HT-29 (cell line): ENCODE data around the gene PTPRF. TPM values are rescaled to one million over a fixed set of nuclear protein-coding genes. Genes with fewer than 3 reads are reported as not detected.
"Not testable (repeated sequence)": the region's sequence is repeated elsewhere in the genome, so short reads cannot be mapped to it uniquely, and the experiment has no call there.

Experiments
- DNase-seq: peaks from one replicate; pipeline ENCODE4 v3.0.0-alpha.2; 2015; ENCODE audit warnings: low spot score
- total RNA-seq: library from RNA; depleted of rRNA; stranded (reverse); fragments of >200 nt; shearing (Covaris generic); gene quantifications from 2 replicates; pipeline ENCODE4 v1.2.3, GENCODE V29; 2014

PTPRF gene
- total RNA-seq, 1 experiment from 2014 or later = 122 TPM

DNA sequence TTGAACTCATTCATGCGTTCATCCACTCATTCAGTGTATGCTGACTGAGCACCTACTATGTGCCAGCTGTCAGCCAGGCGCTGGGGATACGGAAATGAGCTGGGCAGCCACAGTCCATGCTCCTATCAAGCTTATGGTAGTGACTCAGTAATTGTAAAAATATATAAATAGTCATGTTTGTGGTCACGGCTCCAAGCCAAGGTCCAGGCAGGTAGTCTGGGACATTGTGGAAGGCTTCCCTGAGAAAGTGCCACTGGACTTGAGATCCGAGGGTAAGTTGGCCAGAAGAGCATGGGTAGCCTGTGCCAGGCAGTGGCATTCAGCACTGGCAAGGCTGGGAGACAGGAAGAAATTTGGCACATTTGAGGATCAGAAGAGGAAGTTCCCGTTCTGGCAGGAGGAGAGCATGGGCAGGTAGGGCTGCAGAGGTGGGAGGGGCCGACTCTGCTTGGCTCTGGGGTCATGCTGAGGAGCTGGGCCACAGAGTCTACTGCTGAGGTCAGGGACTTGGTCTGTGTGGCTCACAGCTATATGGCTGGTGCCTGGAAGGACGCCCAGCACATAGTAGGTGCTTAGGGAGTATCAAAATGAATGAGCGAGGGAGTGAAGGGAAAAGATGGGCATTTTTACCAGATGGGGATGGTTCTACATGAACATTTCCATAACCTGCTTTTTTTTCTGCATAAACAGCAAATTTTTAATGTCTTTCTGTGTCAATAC, 6.9 kb downstream of the PTPRF start:
- DNase-seq = peak; percentile 62

- DNase-seq = no peak
Observed at GRCh38 chr1:43538143-43538487, 7.4 kb downstream of the PTPRF start.

- no peak for DNase-seq
Observed at GRCh38 chr1:43538969-43539368, 8.3 kb downstream of the PTPRF start.

GRCh38 chr1:43539726-43540434, 9.2 kb downstream of the PTPRF start:
- no peak for DNase-seq

- no peak for DNase-seq
Observed at GRCh38 chr1:43540653-43541071, 10.0 kb downstream of the PTPRF start.

- DNase-seq = no peak
Observed at GRCh38 chr1:43541141-43541540, 10.5 kb downstream of the PTPRF start.

DNA sequence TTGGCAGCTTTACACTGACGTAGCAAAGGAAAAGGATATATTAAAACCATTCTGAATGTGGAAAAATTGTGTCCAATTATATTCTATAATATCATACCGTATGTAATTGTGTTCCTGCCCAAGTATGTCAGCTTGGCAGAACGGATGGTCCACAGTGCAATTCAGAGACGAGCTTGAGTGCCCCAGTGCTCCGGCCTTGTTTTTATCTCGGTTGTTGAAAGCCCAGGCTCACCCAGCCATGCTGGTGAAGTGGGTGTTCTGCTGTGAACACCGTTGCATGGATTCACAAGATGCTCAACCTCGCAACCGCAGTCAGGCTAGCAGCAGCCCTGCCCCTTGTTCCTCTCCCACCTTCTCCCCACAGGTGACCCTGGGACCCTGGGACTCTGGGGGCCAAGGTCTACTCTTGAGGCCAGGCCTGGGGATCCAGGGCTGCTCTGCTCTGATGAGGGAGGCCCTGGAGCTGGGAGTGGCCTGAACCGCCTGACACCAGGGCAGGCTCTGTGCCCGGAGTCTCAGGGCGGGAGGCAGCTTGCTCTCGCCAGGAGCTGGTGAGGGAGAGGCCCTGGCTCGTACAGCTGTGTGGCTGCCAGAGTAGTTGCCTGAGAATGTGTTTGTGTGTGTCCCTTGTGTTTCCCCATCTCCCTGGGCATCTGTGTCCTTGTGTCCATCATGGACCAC, 11.2 kb downstream of the PTPRF start:
- DNase-seq = no peak

- no peak for DNase-seq
Observed at GRCh38 chr1:43542527-43543458, 12.1 kb downstream of the PTPRF start.

DNA sequence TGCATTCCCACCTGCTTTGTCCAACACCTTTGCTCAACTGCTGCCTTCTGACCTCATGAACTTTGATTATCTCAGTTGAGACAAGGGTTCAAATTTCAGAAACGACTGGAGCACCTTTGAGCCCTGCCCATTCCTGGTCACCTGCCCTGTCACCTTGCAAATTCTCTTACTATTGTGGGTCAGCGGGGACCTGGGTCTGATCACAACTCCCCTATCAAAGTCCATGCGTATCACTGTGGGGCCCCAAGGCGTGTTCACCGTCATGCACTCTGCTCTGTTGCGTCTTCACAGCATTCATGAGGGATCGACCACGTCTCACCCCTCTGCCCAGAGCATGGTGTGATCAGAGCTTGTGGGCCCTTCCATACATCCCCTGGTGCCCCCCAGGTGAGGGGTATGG, 12.9 kb downstream of the PTPRF start:
- DNase-seq = no peak

- DNase-seq = no peak
Observed at GRCh38 chr1:43545339-43545694, 14.6 kb downstream of the PTPRF start.

DNA sequence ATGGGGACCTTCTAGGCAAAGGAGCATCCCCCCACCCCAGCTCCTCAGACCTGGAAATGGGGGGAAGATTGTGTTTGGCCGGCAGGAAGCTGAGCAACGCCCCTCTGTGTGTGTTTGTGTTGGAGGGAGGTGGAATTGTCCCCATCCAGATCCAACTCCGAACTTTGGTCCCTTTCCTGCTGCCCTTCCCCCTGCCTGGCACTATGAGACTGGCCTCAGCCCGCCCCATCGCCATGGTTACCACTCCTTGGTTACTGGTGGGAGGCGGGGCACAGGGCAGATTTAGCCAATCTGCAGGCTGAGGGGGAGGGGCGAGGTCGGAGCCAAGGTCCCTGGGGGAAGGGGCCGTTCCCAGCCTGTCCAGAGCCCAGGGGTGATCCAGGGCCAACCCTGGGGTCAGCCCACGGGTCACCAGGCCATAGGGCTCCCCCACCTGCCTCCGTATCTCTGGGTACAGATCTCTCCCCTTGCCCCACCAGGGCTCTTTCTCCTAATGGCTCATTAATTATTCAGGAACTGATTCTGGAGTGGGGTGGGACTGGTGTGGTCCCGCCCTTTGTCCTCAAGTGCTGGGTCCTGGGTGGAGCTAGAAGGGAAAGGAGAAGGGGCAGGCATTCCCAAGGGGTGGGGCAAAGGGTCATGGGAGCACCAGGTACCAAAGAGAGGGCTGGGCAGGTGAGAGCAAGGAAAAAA, 15.2 kb downstream of the PTPRF start:
- peak; percentile 99 for DNase-seq

DNA sequence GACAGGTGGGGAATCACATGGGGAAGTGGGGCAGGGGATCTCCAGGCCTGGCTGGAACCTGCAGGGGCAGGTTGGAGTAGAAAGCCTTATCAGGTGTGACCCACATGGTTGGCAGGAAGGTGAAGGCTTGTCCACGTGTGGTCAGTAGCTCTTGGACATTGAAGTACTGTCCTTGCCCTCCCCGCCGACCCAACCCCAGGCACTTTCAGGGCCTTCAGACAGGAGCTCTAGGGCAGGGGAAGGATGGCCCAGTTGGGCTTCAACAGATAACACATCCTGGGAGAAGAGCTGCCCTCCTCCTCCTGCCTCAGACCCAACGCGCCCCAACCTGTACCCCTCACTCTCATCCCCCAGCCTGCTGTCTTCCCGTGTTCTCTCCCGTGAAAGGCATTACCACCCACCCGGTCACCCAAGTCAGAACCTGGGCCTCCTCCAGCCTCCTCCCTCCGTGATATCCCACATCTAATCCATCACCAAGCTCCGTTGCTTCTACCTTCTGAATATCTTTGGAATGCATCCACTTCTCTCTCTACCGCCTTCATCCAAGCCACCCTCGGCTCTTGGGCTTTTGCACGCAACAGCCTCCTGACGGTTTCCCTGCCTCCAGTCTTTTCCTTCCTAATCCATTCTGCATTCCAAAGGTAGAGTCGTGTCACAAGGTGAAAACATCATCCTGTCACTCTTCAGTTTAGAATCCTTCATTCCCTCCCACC, 15.9 kb downstream of the PTPRF start:
- no peak for DNase-seq

- no peak for DNase-seq
Observed at GRCh38 chr1:43547538-43548072, 16.9 kb downstream of the PTPRF start.

DNA sequence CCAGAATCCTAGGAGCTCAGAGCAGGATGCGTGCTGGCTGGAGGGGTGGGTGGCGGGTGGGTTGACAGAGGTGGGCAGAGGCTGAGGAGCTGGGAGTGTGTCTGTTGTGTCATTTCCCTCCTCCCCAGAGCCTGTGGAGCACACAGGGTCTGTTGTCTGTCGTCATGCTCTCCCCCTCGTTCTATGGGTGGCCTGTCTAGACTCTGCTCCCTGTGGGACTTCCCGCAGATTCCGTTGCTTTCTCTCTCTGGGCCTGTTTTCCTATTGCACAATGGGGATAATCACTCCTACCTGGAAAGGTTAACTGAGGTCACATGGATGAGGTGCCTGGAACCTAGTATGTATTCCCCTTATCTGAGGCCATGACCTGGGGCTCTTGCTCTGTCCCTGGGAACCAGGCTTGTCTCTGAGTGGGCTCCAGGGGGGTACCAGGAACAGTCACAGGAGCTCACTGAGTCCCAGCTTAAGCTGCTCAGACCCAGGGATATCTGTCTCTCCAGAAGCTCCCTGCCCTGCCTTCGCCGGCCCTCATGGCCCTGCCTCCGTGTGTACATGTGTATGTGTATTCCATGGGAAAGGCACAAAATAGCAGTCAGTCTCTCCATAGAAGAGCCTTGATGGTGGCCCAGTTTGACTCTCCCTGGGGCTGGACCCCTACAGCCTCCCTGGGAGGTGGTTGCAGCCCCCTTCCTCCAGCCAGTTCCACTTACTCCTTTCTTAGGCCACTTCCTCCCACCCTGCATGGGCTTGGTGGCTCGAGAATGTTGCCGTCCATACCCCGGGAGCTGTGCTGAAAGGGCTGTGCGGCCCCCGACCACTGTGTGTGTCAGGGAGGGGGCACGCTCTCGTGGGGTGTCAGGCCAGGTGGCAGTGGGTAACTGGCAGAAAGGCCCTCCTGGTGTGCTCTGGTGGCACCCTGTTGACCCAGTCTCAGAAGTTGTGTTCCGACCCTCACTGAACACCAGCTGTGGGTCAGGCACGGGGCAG, 17.9 kb downstream of the PTPRF start:
- DNase-seq = peak; percentile 44

DNA sequence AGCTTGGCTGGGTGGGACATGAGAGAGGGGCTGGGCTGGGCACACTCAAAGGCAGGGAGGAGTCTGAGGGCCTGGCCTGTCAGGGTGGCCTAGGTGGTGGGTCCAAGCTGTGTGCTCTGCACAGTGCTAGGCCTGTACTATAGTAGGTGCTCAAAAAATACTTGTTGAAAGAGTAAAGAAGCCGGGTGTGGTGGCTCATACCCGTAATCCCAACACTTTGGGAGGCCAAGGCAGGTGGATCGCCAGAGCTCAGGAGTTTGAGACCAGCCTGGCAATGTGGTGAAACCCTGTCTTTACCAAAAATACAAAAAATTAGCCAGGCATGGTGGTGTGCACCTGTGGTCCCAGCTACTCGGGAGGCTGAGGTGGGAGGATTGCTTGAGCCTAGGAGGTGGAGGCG, 18.7 kb downstream of the PTPRF start:
- not testable (repeated sequence) for DNase-seq

DNA sequence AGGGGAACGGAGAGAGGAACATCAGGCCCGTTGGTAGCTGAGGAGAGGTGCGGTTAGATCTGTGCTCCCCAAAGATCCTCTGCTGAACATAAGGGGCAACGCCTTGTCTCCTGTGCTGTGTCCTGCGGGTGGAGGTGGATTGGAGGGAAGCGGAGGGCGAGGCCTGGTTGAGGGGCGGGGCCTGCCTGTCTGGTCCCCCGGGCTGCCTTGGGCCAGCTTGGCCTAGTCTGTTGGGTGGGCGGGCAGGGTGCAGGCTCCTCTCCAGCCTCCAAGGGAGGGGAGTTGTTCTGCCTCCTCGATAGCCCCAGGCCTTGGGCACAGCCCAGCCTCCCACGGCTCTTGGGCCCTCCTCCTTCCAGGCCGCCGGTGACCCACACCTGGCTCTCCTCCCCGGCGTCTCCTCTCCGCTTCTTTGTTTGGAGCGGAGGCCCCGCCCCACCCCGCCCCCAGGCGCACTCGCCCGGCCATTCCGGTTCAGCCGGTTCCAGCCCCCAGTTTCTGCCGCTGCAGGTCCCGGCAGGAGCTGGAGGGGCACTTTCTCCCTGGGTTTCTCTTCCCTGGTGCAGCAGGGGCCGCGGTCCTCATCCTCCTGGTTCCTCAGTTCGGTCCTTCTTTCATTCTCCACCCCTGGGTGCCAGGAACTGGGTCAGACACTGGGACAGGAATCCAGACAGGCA, 19.4 kb downstream of the PTPRF start:
- peak; percentile 94 for DNase-seq

- DNase-seq = no peak
Observed at GRCh38 chr1:43550598-43551246, 20.0 kb downstream of the PTPRF start.

DNA sequence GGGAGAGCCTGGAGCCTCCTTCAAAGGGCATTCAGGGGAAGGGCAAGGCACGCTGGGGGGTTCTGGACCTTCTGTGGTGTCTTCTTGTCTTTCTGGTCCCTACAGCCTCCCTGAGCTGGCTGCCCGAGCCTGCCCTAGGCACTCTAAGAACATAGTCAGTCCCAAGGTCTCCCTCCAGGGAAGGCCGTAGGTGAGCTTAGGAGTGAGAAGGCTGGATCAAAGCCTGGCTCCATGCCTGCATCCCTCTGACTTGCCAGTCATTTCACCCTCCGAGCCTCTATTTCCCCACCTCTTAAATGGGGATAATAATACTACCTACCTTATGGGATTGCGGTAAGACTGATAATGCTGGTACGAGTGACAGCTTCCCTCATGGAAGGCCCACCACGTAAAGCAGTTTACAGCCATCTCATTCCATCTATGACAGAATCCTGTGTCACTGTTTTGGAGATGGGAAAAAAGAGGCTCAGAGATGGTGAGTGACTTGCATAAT, 20.8 kb downstream of the PTPRF start:
- DNase-seq = no peak
